ENCODE data around the gene C6orf120.

- TF ChIP-seq CTCF (IDR thresholded peaks at IDR 0.05) (no peak), POLR2A (IDR thresholded peaks at IDR 0.05; ENCODE audit: low read depth) (no peak), EP300 (IDR thresholded peaks at IDR 0.05) (no peak), POLR2AphosphoS5 (IDR thresholded peaks at IDR 0.05) (no peak)
Measured at GRCh38 chr6:169701311-169701953, 494 bp upstream of the C6orf120 start.

All from esophagus muscularis mucosa (tissue), 4 donors.